H1 (cell line): Measurements from ENCODE around the gene BRD4. TPM values are rescaled to one million over a fixed set of nuclear protein-coding genes. Genes with fewer than 3 reads are reported as not detected.
A peak's percentile ranks its signal among the peaks of the same experiment; 100 is the strongest.

ENCODE experiments used
- CTCF ChIA-PET: fragments of 300-600 bp; sonication (Branson Sonifier 250); formaldehyde crosslinking; loops from one replicate; lab custom pipeline; 2021; ENCODE audit not compliant: partially characterized antibody; lab: Charles Lee
- POLR2A ChIA-PET: fragments of 300-600 bp; sonication (Branson Sonifier 250); formaldehyde crosslinking; loops from one replicate; lab custom pipeline; 2021; ENCODE audit warnings: inconsistent platforms; ENCODE audit not compliant: partially characterized antibody; lab: Charles Lee
- DNase-seq, 2 experiments: peaks; one replicate each; pipeline versions ENCODE4 v3.0.0 to v3.0.0-alpha.2; 2010 to 2022; ENCODE audit warnings: low spot score in 2 of 2, low read depth in 1 of 2, mixed read lengths in 1 of 2
- FAIRE-seq: peaks from 2 replicates; lab custom pipeline; 2011; peaks lifted over from hg19 to GRCh38; lab: Jason Lieb, UNC
- H2AFZ ChIP-seq: 2 replicates; pipeline ENCODE4 v1.8.1; 2012; ENCODE audit warnings: low read length, inconsistent platforms
- H2AK5ac ChIP-seq: 2 replicates; pipeline ENCODE4 v1.6.1; 2013; ENCODE audit warnings: low read depth, low read length
- H2BK120ac ChIP-seq: replicated peaks from 2 replicates; pipeline ENCODE3; 2013; ENCODE audit warnings: low read depth, low read length, inconsistent platforms
- H2BK12ac ChIP-seq: 2 replicates; pipeline ENCODE4 v1.6.1; 2013; ENCODE audit warnings: low read depth, low read length
- H2BK15ac ChIP-seq: 2 replicates; pipeline ENCODE4 v1.6.1; 2013; ENCODE audit warnings: low read length
- H2BK20ac ChIP-seq: 2 replicates; pipeline ENCODE4 v1.6.1; 2013; ENCODE audit warnings: low read length
- H2BK5ac ChIP-seq: 2 replicates; pipeline ENCODE4 v1.6.1; 2013; ENCODE audit warnings: low read depth, low read length
- H3K14ac ChIP-seq: 2 replicates; pipeline ENCODE4 v1.6.1; 2013; ENCODE audit warnings: inconsistent platforms; ENCODE audit not compliant: insufficient read length
- H3K18ac ChIP-seq: 2 replicates; pipeline ENCODE4 v1.6.1; 2013; ENCODE audit warnings: low read length; ENCODE audit errors: extremely low read depth
- H3K23ac ChIP-seq: 2 replicates; pipeline ENCODE4 v1.6.1; 2013; ENCODE audit warnings: inconsistent platforms; ENCODE audit not compliant: insufficient read length
- H3K23me2 ChIP-seq: 2 replicates; pipeline ENCODE4 v1.6.1; 2013; ENCODE audit warnings: low read depth, low read length
- H3K27ac ChIP-seq: 2 replicates; pipeline ENCODE4 v1.6.1; 2011; ENCODE audit warnings: low read depth, low read length, inconsistent platforms
- H3K27me3 ChIP-seq, 4 experiments: replicated peaks in 1 of 4; 1 replicate in 1 of 4; 2 replicates in 3 of 4; pipeline versions ENCODE4 v1.6.1 to v1.8.1; 2011 to 2013; ENCODE audit warnings: low read length in 3 of 4, mild to moderate bottlenecking in 3 of 4, inconsistent platforms in 2 of 4, mixed read lengths in 2 of 4, moderate library complexity in 1 of 4; ENCODE audit not compliant: control insufficient read depth in 3 of 4, insufficient read depth in 3 of 4; ENCODE audit errors: extremely low read depth in 1 of 4
- H3K36me3 ChIP-seq, 4 experiments: 2 replicates each; pipeline versions ENCODE4 v1.6.1 to v1.8.1; 2011 to 2013; ENCODE audit warnings: mild to moderate bottlenecking in 4 of 4, low read length in 3 of 4, moderate library complexity in 2 of 4, control low read depth in 1 of 4, inconsistent platforms in 1 of 4; ENCODE audit not compliant: insufficient read depth in 4 of 4, control insufficient read depth in 2 of 4
- H3K4ac ChIP-seq: replicated peaks from 2 replicates; pipeline ENCODE3; 2013; ENCODE audit warnings: low read length, low read depth, mixed read lengths, inconsistent platforms; ENCODE audit not compliant: insufficient read length
- H3K4me1 ChIP-seq, 4 experiments: replicated peaks in 1 of 4; 1 replicate in 1 of 4; 2 replicates in 3 of 4; pipeline versions ENCODE4 v1.6.1 to v1.8.1; 2011 to 2013; ENCODE audit warnings: low read length in 3 of 4, inconsistent platforms in 2 of 4, mixed read lengths in 1 of 4; ENCODE audit not compliant: insufficient read depth in 4 of 4, control insufficient read depth in 3 of 4
- H3K4me2 ChIP-seq, 2 experiments: 2 replicates each; pipeline versions ENCODE4 v1.6.1 to v1.8.1; 2011 to 2013; ENCODE audit warnings: low read depth in 2 of 2, low read length in 2 of 2, control low read depth in 1 of 2, inconsistent platforms in 1 of 2, mild to moderate bottlenecking in 1 of 2; ENCODE audit not compliant: insufficient read depth in 1 of 2
- H3K4me3 ChIP-seq, 4 experiments: fragments of 200-600, 300-600 bp in 1 of 4; sonication (generic), shearing (Covaris generic), sonication (Bioruptor Twin) in 1 of 4; 2 replicates each; pipeline versions ENCODE4 v1.5.1 to v1.8.1; 2011 to 2016; ENCODE audit warnings: low read length in 4 of 4, low read depth in 3 of 4, control low read depth in 2 of 4, inconsistent platforms in 2 of 4, mild to moderate bottlenecking in 2 of 4, mixed read lengths in 1 of 4, moderate library complexity in 1 of 4; ENCODE audit not compliant: insufficient read depth in 2 of 4; ENCODE audit errors: extremely low read depth in 1 of 4
- H3K56ac ChIP-seq: replicated peaks from 2 replicates; pipeline ENCODE3; 2013; ENCODE audit warnings: low read depth, mild to moderate bottlenecking, mixed read lengths, low read length, inconsistent platforms; ENCODE audit not compliant: insufficient read length
- H3K79me1 ChIP-seq: 2 replicates; pipeline ENCODE4 v1.6.1; 2013; ENCODE audit warnings: low read depth, low read length, control low read depth
- H3K79me2 ChIP-seq, 2 experiments: 2 replicates each; pipeline versions ENCODE4 v1.6.1 to v1.8.1; 2012 to 2013; ENCODE audit warnings: low read length in 2 of 2, mild to moderate bottlenecking in 2 of 2, inconsistent platforms in 1 of 2; ENCODE audit not compliant: insufficient read depth in 2 of 2, control insufficient read depth in 1 of 2
- H3K9ac ChIP-seq, 4 experiments: replicated peaks in 1 of 4; 1 replicate in 1 of 4; 2 replicates in 3 of 4; pipeline versions ENCODE4 v1.6.1 to v1.8.1; 2011 to 2013; ENCODE audit warnings: low read depth in 3 of 4, low read length in 3 of 4, control low read depth in 2 of 4, mild to moderate bottlenecking in 2 of 4, moderate library complexity in 2 of 4, inconsistent platforms in 1 of 4; ENCODE audit errors: extremely low read depth in 1 of 4
- H3K9me3 ChIP-seq, 2 experiments: 2 replicates each; pipeline versions ENCODE4 v1.6.1 to v1.8.1; 2012 to 2013; ENCODE audit warnings: mild to moderate bottlenecking in 2 of 2, moderate library complexity in 2 of 2, control low read depth in 1 of 2, inconsistent platforms in 1 of 2, low read depth in 1 of 2, low read length in 1 of 2, mixed read lengths in 1 of 2; ENCODE audit not compliant: insufficient read depth in 2 of 2
- H4K20me1 ChIP-seq, 2 experiments: replicated peaks in 1 of 2; 2 replicates each; pipeline versions ENCODE3 to v1.8.1; 2011 to 2013; ENCODE audit warnings: inconsistent platforms in 2 of 2, low read length in 2 of 2, mild to moderate bottlenecking in 1 of 2; ENCODE audit not compliant: insufficient read depth in 2 of 2, control insufficient read depth in 1 of 2
- H4K5ac ChIP-seq: 2 replicates; pipeline ENCODE4 v1.6.1; 2013; ENCODE audit warnings: low read length, low read depth, mixed read lengths, inconsistent platforms; ENCODE audit not compliant: insufficient read length
- H4K8ac ChIP-seq: 2 replicates; pipeline ENCODE4 v1.8.0; 2013; ENCODE audit warnings: mild to moderate bottlenecking, moderate library complexity, low read length, inconsistent platforms; ENCODE audit not compliant: insufficient read depth; ENCODE audit errors: extremely low read depth
- H4K91ac ChIP-seq: replicated peaks from 2 replicates; pipeline ENCODE3; 2013; ENCODE audit warnings: low read length, mixed read lengths, inconsistent platforms; ENCODE audit not compliant: insufficient read length
- CHD1 ChIP-seq: IDR thresholded peaks from 2 replicates; pipeline ENCODE4 v1.6.1; 2012; ENCODE audit warnings: low read depth, low read length, improper control_type of control experiment
- NRF1 ChIP-seq: IDR thresholded peaks from 2 replicates; pipeline ENCODE4 v1.6.1; 2011; ENCODE audit warnings: mild to moderate bottlenecking, low read depth, low read length, improper control_type of control experiment
- TAF1 ChIP-seq: IDR thresholded peaks from 2 replicates; pipeline ENCODE4 v1.6.1; 2011; ENCODE audit warnings: mild to moderate bottlenecking, low read depth, low read length
- WGBS, 2 experiments: shearing (Covaris generic) in 1 of 2; methylation state at CpG; one replicate each; pipeline versions ENCODE4 v1.1.6 to v1.1.7; 2013 to 2015; ENCODE audit warnings: low lambda C conversion rate in 2 of 2, mixed read lengths in 2 of 2, inconsistent platforms in 1 of 2, low coverage in 1 of 2, missing lambda C conversion rate in 1 of 2; ENCODE audit not compliant: insufficient replicate concordance in 2 of 2, insufficient coverage in 1 of 2, insufficient read length in 1 of 2; ENCODE audit errors: extremely low coverage in 1 of 2, missing lambda C conversion rate in 1 of 2; 5-methylcytosine and 5-hydroxymethylcytosine counted together
- polyA plus RNA-seq, 7 experiments: library from polyadenylated mRNA; depleted of rRNA in 3 of 7; stranded (reverse) in 5 of 7; unstranded in 2 of 7; fragments of >200 nt in 5 of 7; fragments of 200-250 nt in 2 of 7; gene quantifications; 1 replicate in 5 of 7; 2 replicates in 1 of 7; 4 replicates in 1 of 7; pipeline versions ENCODE4 v1.2.1 to v1.2.3, GENCODE V29; 2011 to 2013; ENCODE audit warnings: missing spikeins in 2 of 7, mixed read lengths in 2 of 7
- total RNA-seq: library from RNA; stranded (reverse); fragmentation: NEBNext Ultra II Directional; extraction: Animal tissue kit (Norgen Biotek cat#: 25700); gene quantifications from 2 replicates; pipeline ENCODE4 v1.2.1, GENCODE V29; 2021

The BRD4 gene
- total and polyA plus RNA-seq, 2 of the 8 experiments (the other 6 are each of a cell fraction or from before 2014, with no cell fraction given) = 14.1 to 146 TPM

DNA sequence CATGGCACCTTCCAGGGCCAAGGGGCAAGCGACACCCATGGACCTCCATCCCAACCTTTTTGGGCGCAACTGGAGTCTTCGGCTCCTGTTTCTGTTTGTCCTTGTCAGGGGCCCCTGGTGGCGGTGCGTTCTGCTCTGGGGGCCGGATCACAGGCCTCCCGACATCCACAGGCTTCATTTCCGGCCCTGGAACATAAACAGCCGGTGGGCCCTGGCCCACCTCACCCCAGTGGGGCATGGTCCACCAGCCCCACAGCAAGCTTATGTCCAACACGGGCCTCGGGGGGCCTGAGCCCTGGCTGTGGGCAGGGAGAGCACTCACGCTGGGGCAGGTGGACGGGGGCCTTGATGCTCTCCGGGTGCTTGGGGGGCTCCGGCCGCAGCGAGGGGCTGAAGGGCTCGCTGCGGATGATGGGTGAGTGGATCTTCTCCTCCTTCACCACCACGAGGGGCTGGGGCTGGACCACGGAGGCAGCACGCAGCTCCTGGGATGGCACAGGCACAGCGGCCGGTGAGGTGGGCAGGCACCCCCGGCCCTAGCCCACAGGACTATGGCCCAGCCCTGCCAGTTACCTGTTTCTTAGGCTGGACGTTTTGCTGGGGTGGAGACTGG, 92.9 kb downstream of the BRD4 start:
- Histone ChIP-seq H3K4me3 (no peak overlapping the region), H2BK120ac (no peak overlapping the region), H2AFZ (no peak overlapping the region), H2AK5ac (no peak overlapping the region), H3K56ac (no peak overlapping the region), H3K79me1 (no peaks in the 10 kb centered on the region), H3K9ac (no peak overlapping the region), H2BK20ac (no peak overlapping the region), H2BK12ac (no peak overlapping the region), H3K23ac (no peak overlapping the region), H3K36me3 (peaks cover 27 to 55% (median 46%) of the 10 kb centered on the region in 4 experiments), H3K18ac (no peak overlapping the region), H3K4me1 (no peaks in the 10 kb centered on the region), H4K8ac (peak overlapping the region; percentile 89), H3K23me2 (no peaks in the 10 kb centered on the region), H4K5ac (no peak overlapping the region), H2BK5ac (no peak overlapping the region), H3K4me2 (no peak overlapping the region), H3K79me2 (no peaks in the 10 kb centered on the region), H4K20me1 (peaks cover 4 to 28% of the 10 kb centered on the region in 2 experiments), H3K14ac (no peak overlapping the region), H2BK15ac (no peak overlapping the region), H4K91ac (no peak overlapping the region), H3K9me3 (no peaks in the 10 kb centered on the region), H3K4ac (no peak overlapping the region), H3K27me3 (no peaks in the 10 kb centered on the region), H3K27ac (no peak overlapping the region)
- FAIRE-seq = no peak
- ChIA-PET CTCF (interaction anchor here (0.5 to 8.9 kb wide), 11 partner anchors 8 to 887 kb away, joined by 3 to 81 read pairs (median 3); no protein-coding TSS in a partner anchor), POLR2A (interaction anchor here (0.9 to 3.9 kb wide), 5 partner anchors 10 to 140 kb away, joined by 3 to 21 read pairs (median 4); partner anchors contain the start of gene AKAP8)
- no peak for TF ChIP-seq NRF1
- TF ChIP-seq TAF1 = no peak
- TF ChIP-seq CHD1 = no peak
- DNase-seq = no peak
- 93% methylated on average over 17 of the region's 26 CpGs; no CpG with 5 or more reads in 1 of the 2 experiments for WGBS, 2 experiments
